Esophagus squamous epithelium (tissue), 4 donors: Measurements from ENCODE around the gene MYH14.

Experiments used
- POLR2A ChIP-seq, 4 donors: fragments of 450-650 bp; IDR thresholded peaks; one replicate each; pipeline ENCODE4 v1.6.1; 2017; ENCODE audit warnings: antibody characterized with exemption in 4 of 4, mild to moderate bottlenecking in 4 of 4, moderate library complexity in 3 of 4
- TF ChIP-seq, protein P1 (sequence below), 6 experiments: fragments of 450-650 bp in 4 of 6; fragments of 200-600 bp in 2 of 6; sonication (generic) in 2 of 6; IDR thresholded peaks; one replicate each; pipeline ENCODE4 v1.5.1; 2016 to 2019; ENCODE audit warnings: antibody characterized with exemption in 6 of 6, mild to moderate bottlenecking in 4 of 6, moderate library complexity in 4 of 6

DNA sequence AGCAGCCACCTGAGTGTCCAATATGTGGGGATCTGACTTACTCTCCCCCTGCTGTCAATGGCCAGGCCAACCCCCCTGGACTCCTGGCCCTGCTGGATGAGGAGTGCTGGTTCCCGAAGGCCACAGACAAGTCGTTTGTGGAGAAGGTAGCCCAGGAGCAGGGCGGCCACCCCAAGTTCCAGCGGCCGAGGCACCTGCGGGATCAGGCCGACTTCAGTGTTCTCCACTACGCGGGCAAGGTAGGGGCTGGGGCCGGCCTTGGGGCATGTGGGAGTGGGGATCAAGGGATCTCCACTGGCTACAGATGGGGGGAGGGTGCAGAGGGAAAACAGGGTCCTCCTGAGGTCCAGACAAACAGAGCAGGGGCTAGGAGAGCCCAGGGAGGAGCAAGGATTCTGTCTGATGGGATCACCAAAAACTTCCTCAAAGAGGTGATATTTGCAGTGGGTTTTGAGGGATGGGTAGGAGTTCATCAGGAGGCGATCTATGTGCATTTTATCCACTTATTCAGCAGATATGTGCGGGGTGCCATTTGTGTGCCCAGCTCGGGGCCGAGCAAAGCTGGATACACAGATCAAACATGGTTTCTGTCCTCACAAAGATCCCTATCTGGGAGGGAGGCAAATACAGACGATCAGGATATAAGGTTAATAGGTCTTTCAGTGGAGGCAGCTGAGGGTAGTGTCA, 47.2 kb downstream of the MYH14 start:
- TF ChIP-seq, protein P1, sequence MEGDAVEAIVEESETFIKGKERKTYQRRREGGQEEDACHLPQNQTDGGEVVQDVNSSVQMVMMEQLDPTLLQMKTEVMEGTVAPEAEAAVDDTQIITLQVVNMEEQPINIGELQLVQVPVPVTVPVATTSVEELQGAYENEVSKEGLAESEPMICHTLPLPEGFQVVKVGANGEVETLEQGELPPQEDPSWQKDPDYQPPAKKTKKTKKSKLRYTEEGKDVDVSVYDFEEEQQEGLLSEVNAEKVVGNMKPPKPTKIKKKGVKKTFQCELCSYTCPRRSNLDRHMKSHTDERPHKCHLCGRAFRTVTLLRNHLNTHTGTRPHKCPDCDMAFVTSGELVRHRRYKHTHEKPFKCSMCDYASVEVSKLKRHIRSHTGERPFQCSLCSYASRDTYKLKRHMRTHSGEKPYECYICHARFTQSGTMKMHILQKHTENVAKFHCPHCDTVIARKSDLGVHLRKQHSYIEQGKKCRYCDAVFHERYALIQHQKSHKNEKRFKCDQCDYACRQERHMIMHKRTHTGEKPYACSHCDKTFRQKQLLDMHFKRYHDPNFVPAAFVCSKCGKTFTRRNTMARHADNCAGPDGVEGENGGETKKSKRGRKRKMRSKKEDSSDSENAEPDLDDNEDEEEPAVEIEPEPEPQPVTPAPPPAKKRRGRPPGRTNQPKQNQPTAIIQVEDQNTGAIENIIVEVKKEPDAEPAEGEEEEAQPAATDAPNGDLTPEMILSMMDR (IDR thresholded peaks at IDR 0.05): no peak
- no peak for TF ChIP-seq POLR2A (IDR thresholded peaks at IDR 0.05)
